Sigmoid colon (tissue), 7 donors: ENCODE measurements around the gene KIN. TPM values are rescaled to one million over a fixed set of nuclear protein-coding genes. Genes with fewer than 3 reads are reported as not detected.

ENCODE experiments used
- DNase-seq: peaks from one replicate; pipeline ENCODE4 v3.0.0-alpha.2; 2019
- H3K27ac ChIP-seq, 4 donors: fragments of 200-600 bp; sonication (generic); one replicate each; pipeline ENCODE4 v1.5.1; 2016 to 2019; ENCODE audit warnings: mild to moderate bottlenecking in 1 of 4
- H3K27me3 ChIP-seq, 3 donors: fragments of 200-600 bp; sonication (generic); one replicate each; pipeline ENCODE4 v1.5.1; 2019; ENCODE audit warnings: mild to moderate bottlenecking in 1 of 3
- H3K36me3 ChIP-seq, 4 donors: fragments of 200-600 bp; sonication (generic); one replicate each; pipeline ENCODE4 v1.5.1; 2016 to 2019
- H3K4me1 ChIP-seq, 4 donors: fragments of 200-600 bp; sonication (generic); one replicate each; pipeline ENCODE4 v1.5.1; 2017 to 2019
- H3K4me3 ChIP-seq, 4 donors: fragments of 200-600 bp; sonication (generic); one replicate each; pipeline ENCODE4 v1.5.1; 2017 to 2019; ENCODE audit warnings: mild to moderate bottlenecking in 2 of 4, moderate library complexity in 1 of 4
- H3K9me3 ChIP-seq, 4 donors: fragments of 200-600 bp in 3 of 4; sonication (generic) in 3 of 4; one replicate each; pipeline versions ENCODE4 v1.5.1 to v1.6.1; 2013 to 2019
- CTCF ChIP-seq, 4 experiments: fragments of 450-650 bp in 3 of 4; fragments of 200-600 bp in 1 of 4; IDR thresholded peaks; one replicate each; pipeline ENCODE4 v1.5.1; 2016 to 2019; ENCODE audit warnings: antibody characterized with exemption in 4 of 4, mild to moderate bottlenecking in 3 of 4, moderate library complexity in 2 of 4
- EP300 ChIP-seq, 4 donors: sonication (generic); formaldehyde crosslinking; IDR thresholded peaks; one replicate each; pipeline ENCODE4 v1.6.1; 2017; ENCODE audit warnings: antibody characterized with exemption in 4 of 4
- POLR2A ChIP-seq, 2 donors: fragments of 450-650 bp; IDR thresholded peaks; one replicate each; pipeline ENCODE4 v1.6.1; 2016; ENCODE audit warnings: antibody characterized with exemption in 2 of 2, mild to moderate bottlenecking in 2 of 2, moderate library complexity in 2 of 2
- POLR2AphosphoS5 ChIP-seq, 4 donors: sonication (generic); formaldehyde crosslinking; IDR thresholded peaks; one replicate each; pipeline ENCODE4 v1.6.1; 2017; ENCODE audit warnings: antibody characterized with exemption in 4 of 4
- WGBS, 2 donors: extraction: QIAGEN DNeasy Blood & Tissue Kit; methylation state at CpG; one replicate each; pipeline ENCODE4 v1.1.7; 2013; 5-methylcytosine and 5-hydroxymethylcytosine counted together
- intact Hi-C: fragments of 100-400 bp; cut with DNase I; formaldehyde crosslinking; loops from one replicate; pipeline ENCODE4 v1.15.1; 2023
- polyA plus RNA-seq, 3 donors: library from polyadenylated mRNA; stranded (reverse); fragments of 200-250 nt; gene quantifications; one replicate each; pipeline ENCODE4 v1.2.3, GENCODE V29; 2013
- total RNA-seq, 4 donors: library from RNA; depleted of rRNA; stranded (reverse); fragments of >200 nt; gene quantifications; one replicate each; pipeline ENCODE4 v1.1.0, GENCODE V29; 2016
- donor health status: healthy with polysubstance abuse.
- donor health status: Bipolar disorder and iron deficiency.
- donor health status: healthy.

KIN gene
- total and polyA plus RNA-seq, 7 donors, result 5.9 to 17.2 (median 6.7) TPM

- Histone ChIP-seq H3K36me3 (peaks cover 11 to 82% (median 41%) of the 10 kb centered on the region in 4 donors), H3K9me3 (no peaks in the 10 kb centered on the region), H3K4me3 (no peak overlapping the region), H3K4me1 (no peaks in the 10 kb centered on the region), H3K27me3 (no peaks in the 10 kb centered on the region), H3K27ac (no peak overlapping the region)
- DNase-seq, result no peak
- no peak for TF ChIP-seq EP300 (IDR thresholded peaks at IDR 0.05)
- no peak for TF ChIP-seq POLR2A (IDR thresholded peaks at IDR 0.05)
- TF ChIP-seq POLR2AphosphoS5 (IDR thresholded peaks at IDR 0.05), result no peak
- TF ChIP-seq CTCF (IDR thresholded peaks at IDR 0.05), result no peak
- intact Hi-C loops, result no loop called here
- WGBS, 2 donors, result 97% methylated on average over 10 of the region's 10 CpGs
Measured at GRCh38 chr10:7767209-7767608, 20.6 kb downstream of the KIN start.

- 86 to 91% methylated on average over 3 of the region's 3 CpGs for WGBS, 2 donors
Measured at GRCh38 chr10:7766241-7766640, 21.6 kb downstream of the KIN start.

GRCh38 chr10:7763929-7764328 lies 23.9 kb downstream of the KIN start:
- TF ChIP-seq POLR2AphosphoS5 (IDR thresholded peaks at IDR 0.05), result no peak
- TF ChIP-seq POLR2A (IDR thresholded peaks at IDR 0.05), result no peak
- TF ChIP-seq EP300 (IDR thresholded peaks at IDR 0.05), result no peak
- no peak for TF ChIP-seq CTCF (IDR thresholded peaks at IDR 0.05)
- no peaks in the 10 kb centered on the region for H3K9me3 ChIP-seq
- DNase-seq, result no peak
- no peaks in the 10 kb centered on the region for H3K4me1 ChIP-seq
- H3K27ac ChIP-seq, result no peak overlapping the region
- no peaks in the 10 kb centered on the region for H3K27me3 ChIP-seq
- no peak overlapping the region for H3K4me3 ChIP-seq
- WGBS, 2 donors, result 71 to 83% methylated on average over 5 of the region's 5 CpGs
- intact Hi-C loops, result no loop called here
- H3K36me3 ChIP-seq, result peaks cover 11 to 98% (median 46%) of the 10 kb centered on the region in 4 donors

More at GRCh38 chr10:7766241-7766640, 21.6 kb downstream of the KIN start:
- Histone ChIP-seq H3K9me3 (no peaks in the 10 kb centered on the region), H3K4me1 (no peaks in the 10 kb centered on the region), H3K27ac (no peak overlapping the region), H3K36me3 (peaks cover 16 to 92% (median 45%) of the 10 kb centered on the region in 4 donors), H3K27me3 (no peaks in the 10 kb centered on the region), H3K4me3 (no peak overlapping the region)
- DNase-seq, result no peak
- intact Hi-C loops, result no loop called here
- no peak for TF ChIP-seq POLR2AphosphoS5 (IDR thresholded peaks at IDR 0.05)
- no peak for TF ChIP-seq EP300 (IDR thresholded peaks at IDR 0.05)
- no peak for TF ChIP-seq CTCF (IDR thresholded peaks at IDR 0.05)
- TF ChIP-seq POLR2A (IDR thresholded peaks at IDR 0.05), result no peak

- WGBS, 2 donors, result 38 to 72% methylated on average over 7 of the region's 7 CpGs
- intact Hi-C loops, result no loop called here
- peaks cover 21 to 97% (median 41%) of the 10 kb centered on the region in 4 donors for H3K36me3 ChIP-seq
Measured at GRCh38 chr10:7756360-7756992, 31.3 kb downstream of the KIN start.

More at GRCh38 chr10:7756360-7756992, 31.3 kb downstream of the KIN start:
- Histone ChIP-seq H3K9me3 (no peaks in the 10 kb centered on the region), H3K27ac (no peak overlapping the region), H3K27me3 (no peaks in the 10 kb centered on the region), H3K4me3 (no peak overlapping the region), H3K4me1 (no peaks in the 10 kb centered on the region)
- TF ChIP-seq POLR2AphosphoS5 (IDR thresholded peaks at IDR 0.05) (no peak), CTCF (IDR thresholded peaks at IDR 0.05) (no peak), EP300 (IDR thresholded peaks at IDR 0.05) (no peak), POLR2A (IDR thresholded peaks at IDR 0.05) (no peak)
- no peak for DNase-seq
